Sigmoid colon (tissue), 7 donors: ENCODE data around the gene ZFPM1. TPM values are rescaled to one million over a fixed set of nuclear protein-coding genes. Genes with fewer than 3 reads are reported as not detected.

ENCODE experiments used
- DNase-seq: peaks from one replicate; pipeline ENCODE4 v3.0.0-alpha.2; 2019
- H3K27ac ChIP-seq, 4 donors: fragments of 200-600 bp; sonication (generic); one replicate each; pipeline ENCODE4 v1.5.1; 2016 to 2019; ENCODE audit warnings: mild to moderate bottlenecking in 1 of 4
- H3K27me3 ChIP-seq, 3 donors: fragments of 200-600 bp; sonication (generic); one replicate each; pipeline ENCODE4 v1.5.1; 2019; ENCODE audit warnings: mild to moderate bottlenecking in 1 of 3
- H3K36me3 ChIP-seq, 4 donors: fragments of 200-600 bp; sonication (generic); one replicate each; pipeline ENCODE4 v1.5.1; 2016 to 2019
- H3K4me1 ChIP-seq, 4 donors: fragments of 200-600 bp; sonication (generic); one replicate each; pipeline ENCODE4 v1.5.1; 2017 to 2019
- H3K4me3 ChIP-seq, 4 donors: fragments of 200-600 bp; sonication (generic); one replicate each; pipeline ENCODE4 v1.5.1; 2017 to 2019; ENCODE audit warnings: mild to moderate bottlenecking in 2 of 4, moderate library complexity in 1 of 4
- H3K9me3 ChIP-seq, 4 donors: fragments of 200-600 bp in 3 of 4; sonication (generic) in 3 of 4; one replicate each; pipeline versions ENCODE4 v1.5.1 to v1.6.1; 2013 to 2019
- CTCF ChIP-seq, 4 experiments: fragments of 450-650 bp in 3 of 4; fragments of 200-600 bp in 1 of 4; IDR thresholded peaks; one replicate each; pipeline ENCODE4 v1.5.1; 2016 to 2019; ENCODE audit warnings: antibody characterized with exemption in 4 of 4, mild to moderate bottlenecking in 3 of 4, moderate library complexity in 2 of 4
- EP300 ChIP-seq, 4 donors: sonication (generic); formaldehyde crosslinking; IDR thresholded peaks; one replicate each; pipeline ENCODE4 v1.6.1; 2017; ENCODE audit warnings: antibody characterized with exemption in 4 of 4
- POLR2A ChIP-seq, 2 donors: fragments of 450-650 bp; IDR thresholded peaks; one replicate each; pipeline ENCODE4 v1.6.1; 2016; ENCODE audit warnings: antibody characterized with exemption in 2 of 2, mild to moderate bottlenecking in 2 of 2, moderate library complexity in 2 of 2
- POLR2AphosphoS5 ChIP-seq, 4 donors: sonication (generic); formaldehyde crosslinking; IDR thresholded peaks; one replicate each; pipeline ENCODE4 v1.6.1; 2017; ENCODE audit warnings: antibody characterized with exemption in 4 of 4
- WGBS, 2 donors: extraction: QIAGEN DNeasy Blood & Tissue Kit; methylation state at CpG; one replicate each; pipeline ENCODE4 v1.1.7; 2013; 5-methylcytosine and 5-hydroxymethylcytosine counted together
- intact Hi-C: fragments of 100-400 bp; cut with DNase I; formaldehyde crosslinking; loops from one replicate; pipeline ENCODE4 v1.15.1; 2023
- polyA plus RNA-seq, 3 donors: library from polyadenylated mRNA; stranded (reverse); fragments of 200-250 nt; gene quantifications; one replicate each; pipeline ENCODE4 v1.2.3, GENCODE V29; 2013
- total RNA-seq, 4 donors: library from RNA; depleted of rRNA; stranded (reverse); fragments of >200 nt; gene quantifications; one replicate each; pipeline ENCODE4 v1.1.0, GENCODE V29; 2016
- donor health status: healthy with polysubstance abuse.
- donor health status: Bipolar disorder and iron deficiency.
- donor health status: healthy.

The ZFPM1 gene
- total and polyA plus RNA-seq, 7 donors: 0.27 to 3.7 (median 0.66) TPM

- intact Hi-C loops: no loop called here
- H3K27ac ChIP-seq: no peak overlapping the region
- DNase-seq: no peak
- no peaks in the 10 kb centered on the region for H3K27me3 ChIP-seq
- peaks cover 0 to 4% (median 0%) of the 10 kb centered on the region in 4 donors for H3K4me1 ChIP-seq
- H3K4me3 ChIP-seq: no peak overlapping the region
- no peaks in the 10 kb centered on the region for H3K9me3 ChIP-seq
- WGBS, 2 donors: 53 to 77% methylated on average over 39 of the region's 39 CpGs
- TF ChIP-seq POLR2A (IDR thresholded peaks at IDR 0.05) (no peak), EP300 (IDR thresholded peaks at IDR 0.05) (no peak), CTCF (IDR thresholded peaks at IDR 0.05) (no peak), POLR2AphosphoS5 (IDR thresholded peaks at IDR 0.05) (no peak)
- no peaks in the 10 kb centered on the region for H3K36me3 ChIP-seq
Measured at GRCh38 chr16:88406096-88407041, 46.7 kb upstream of the ZFPM1 start.

GRCh38 chr16:88407042-88407420 lies 46.0 kb upstream of the ZFPM1 start:
- DNase-seq: no peak
- Histone ChIP-seq H3K9me3 (no peaks in the 10 kb centered on the region), H3K4me3 (no peak overlapping the region), H3K27me3 (no peaks in the 10 kb centered on the region), H3K36me3 (no peaks in the 10 kb centered on the region), H3K27ac (no peak overlapping the region), H3K4me1 (peaks cover 0 to 4% (median 0%) of the 10 kb centered on the region in 4 donors)
- TF ChIP-seq EP300 (IDR thresholded peaks at IDR 0.05) (no peak), CTCF (IDR thresholded peaks at IDR 0.05) (no peak), POLR2AphosphoS5 (IDR thresholded peaks at IDR 0.05) (no peak), POLR2A (IDR thresholded peaks at IDR 0.05) (no peak)
- intact Hi-C loops: no loop called here
- WGBS, 2 donors: 90 to 91% methylated on average over 20 of the region's 20 CpGs

DNA sequence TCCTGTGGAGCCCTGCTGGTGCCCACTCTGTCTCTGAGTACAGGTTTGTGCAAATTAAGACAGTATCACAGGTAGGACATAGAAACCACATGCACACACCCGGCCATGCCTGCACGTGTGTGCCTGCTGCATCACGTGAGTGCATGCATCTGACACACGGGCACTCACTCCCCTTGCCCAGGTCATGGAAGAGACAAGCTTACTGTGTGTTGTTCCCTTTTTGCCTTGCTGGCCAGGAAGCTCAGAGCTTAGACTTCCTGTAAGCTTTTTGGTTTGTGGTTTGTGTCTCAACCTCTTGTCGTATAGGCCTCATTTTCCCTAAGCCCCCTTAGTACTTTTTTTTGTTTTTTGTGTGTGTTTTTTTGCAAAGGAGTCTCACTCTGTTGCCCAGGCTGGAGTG lies 45.3 kb upstream of the ZFPM1 start:
- TF ChIP-seq POLR2A (IDR thresholded peaks at IDR 0.05) (no peak), POLR2AphosphoS5 (IDR thresholded peaks at IDR 0.05) (no peak), CTCF (IDR thresholded peaks at IDR 0.05) (no peak), EP300 (IDR thresholded peaks at IDR 0.05) (no peak)
- Histone ChIP-seq H3K27me3 (no peaks in the 10 kb centered on the region), H3K4me3 (no peak overlapping the region), H3K9me3 (no peaks in the 10 kb centered on the region), H3K36me3 (no peaks in the 10 kb centered on the region), H3K4me1 (peaks cover 0 to 4% (median 0%) of the 10 kb centered on the region in 4 donors), H3K27ac (no peak overlapping the region)
- intact Hi-C loops: no loop called here
- no peak for DNase-seq
- 58 to 86% methylated on average over 5 of the region's 5 CpGs for WGBS, 2 donors

DNA sequence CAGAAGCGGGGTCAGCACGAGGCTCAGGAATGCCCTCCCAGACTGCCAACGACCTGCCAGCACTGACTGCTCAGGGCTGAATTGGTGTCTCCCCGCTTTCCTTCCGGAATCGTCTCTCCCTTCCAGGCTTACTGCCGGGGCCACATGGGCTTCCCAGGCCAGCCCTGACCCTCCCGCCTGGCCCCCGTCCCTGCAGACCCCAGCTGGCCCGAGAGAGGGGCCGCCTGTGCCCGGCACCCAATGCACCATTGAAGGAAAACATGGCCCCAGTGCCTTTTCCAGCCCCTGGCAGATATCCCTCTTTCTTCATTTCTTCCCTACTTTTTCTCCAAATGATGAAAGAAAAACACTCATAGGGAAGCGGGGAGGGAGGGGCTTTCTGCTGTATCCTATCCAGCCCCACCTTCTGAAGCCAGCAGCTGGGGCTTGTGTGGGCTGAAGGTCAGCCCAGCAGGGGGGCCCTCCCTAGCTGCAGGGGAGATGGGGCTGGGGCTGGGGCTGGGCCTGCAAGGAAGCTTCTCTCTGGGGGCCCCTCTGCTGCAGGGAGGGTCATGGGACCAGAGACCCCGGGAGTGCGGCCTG lies 44.4 kb upstream of the ZFPM1 start:
- intact Hi-C loops: no loop called here
- TF ChIP-seq POLR2A (IDR thresholded peaks at IDR 0.05): no peak
- TF ChIP-seq EP300 (IDR thresholded peaks at IDR 0.05): no peak
- no peak for TF ChIP-seq CTCF (IDR thresholded peaks at IDR 0.05)
- no peak for TF ChIP-seq POLR2AphosphoS5 (IDR thresholded peaks at IDR 0.05)
- Histone ChIP-seq H3K9me3 (no peaks in the 10 kb centered on the region), H3K4me3 (no peak overlapping the region), H3K27me3 (no peaks in the 10 kb centered on the region), H3K4me1 (peaks cover 0 to 4% (median 0%) of the 10 kb centered on the region in 4 donors), H3K36me3 (no peaks in the 10 kb centered on the region), H3K27ac (no peak overlapping the region)
- WGBS, 2 donors: 85 to 86% methylated on average over 15 of the region's 15 CpGs
- DNase-seq: no peak
